IMR-90 (cell line): ENCODE data around the gene HACD2. TPM values are rescaled to one million over a fixed set of nuclear protein-coding genes. Genes with fewer than 3 reads are reported as not detected.

Experiments used
- ATAC-seq: fragments of 200-7000 bp; cut with Tn5 transposase; 2 replicates; pipeline ENCODE4 v1.9.1; 2020; ENCODE audit warnings: low read depth, mild to moderate bottlenecking, moderate library complexity
- BruUV-seq: library from RNA; stranded (reverse); fragments of 400-500 nt; replicated peaks from 2 replicates; lab custom pipeline; 2021; lab: Mats Ljungman, UMichigan
- CTCF ChIA-PET: fragments of 300-600 bp; formaldehyde crosslinking; extraction: SDS; loops from one replicate; lab custom pipeline; 2021; ENCODE audit warnings: antibody characterized with exemption; lab: Yijun Ruan, JAX
- POLR2A ChIA-PET: fragments of 300-600 bp; sonication (Branson Sonifier 250); formaldehyde crosslinking; loops from one replicate; lab custom pipeline; 2022; ENCODE audit warnings: antibody characterized with exemption; ENCODE audit not compliant: unreplicated experiment; lab: Charles Lee
- DNase-seq: peaks from one replicate; pipeline ENCODE4 v3.0.0; 2013
- H2AFZ ChIP-seq: replicated peaks from 2 replicates; pipeline ENCODE3; 2013; ENCODE audit warnings: low read length, mild to moderate bottlenecking; ENCODE audit not compliant: poor library complexity
- H2AK5ac ChIP-seq: 2 replicates; pipeline ENCODE4 v1.6.1; 2013; ENCODE audit warnings: low read depth, low read length, inconsistent platforms
- H2AK9ac ChIP-seq: replicated peaks from 2 replicates; pipeline ENCODE3; 2013; ENCODE audit warnings: mild to moderate bottlenecking, low read depth, low read length, moderate library complexity; ENCODE audit not compliant: poor library complexity
- H2BK120ac ChIP-seq: 2 replicates; pipeline ENCODE4 v1.6.1; 2013; ENCODE audit warnings: low read depth, low read length, inconsistent platforms
- H2BK15ac ChIP-seq: 3 replicates; pipeline ENCODE4 v1.6.1; 2013; ENCODE audit warnings: low read depth, low read length, inconsistent platforms
- H2BK20ac ChIP-seq: 2 replicates; pipeline ENCODE4 v1.6.1; 2013; ENCODE audit warnings: low read depth, mild to moderate bottlenecking, inconsistent platforms, low read length, moderate library complexity
- H2BK5ac ChIP-seq: 2 replicates; pipeline ENCODE4 v1.6.1; 2013; ENCODE audit warnings: mild to moderate bottlenecking, low read depth, low read length, inconsistent platforms; ENCODE audit not compliant: poor library complexity, severe bottlenecking
- H3K14ac ChIP-seq: replicated peaks from 2 replicates; pipeline ENCODE4 v1.6.1; 2013; ENCODE audit warnings: low read depth, low read length, inconsistent platforms
- H3K18ac ChIP-seq: 2 replicates; pipeline ENCODE4 v1.6.1; 2013; ENCODE audit warnings: low read depth, low read length, control low read depth
- H3K23ac ChIP-seq: 2 replicates; pipeline ENCODE4 v1.6.1; 2013; ENCODE audit warnings: low read depth, low read length, inconsistent platforms
- H3K27ac ChIP-seq: 2 replicates; pipeline ENCODE4 v1.5.1; 2013; ENCODE audit warnings: mild to moderate bottlenecking, control low read depth, low read length; ENCODE audit not compliant: insufficient read depth
- H3K27me3 ChIP-seq: 2 replicates; pipeline ENCODE4 v1.6.1; 2013; ENCODE audit warnings: low read length; ENCODE audit not compliant: control insufficient read depth, insufficient read depth
- H3K36me3 ChIP-seq: 2 replicates; pipeline ENCODE4 v1.6.1; 2013; ENCODE audit warnings: low read length, mixed read lengths; ENCODE audit not compliant: control insufficient read depth, insufficient read depth
- H3K4ac ChIP-seq: 2 replicates; pipeline ENCODE4 v1.6.1; 2013; ENCODE audit warnings: low read depth, low read length, inconsistent platforms
- H3K4me1 ChIP-seq: 2 replicates; pipeline ENCODE4 v1.6.1; 2013; ENCODE audit warnings: low read length, mixed read lengths; ENCODE audit not compliant: control insufficient read depth, insufficient read depth
- H3K4me2 ChIP-seq: 2 replicates; pipeline ENCODE4 v1.6.1; 2013; ENCODE audit warnings: low read depth, mild to moderate bottlenecking, control low read depth, low read length, moderate library complexity
- H3K4me3 ChIP-seq: 2 replicates; pipeline ENCODE4 v1.5.1; 2013; ENCODE audit warnings: low read depth, mild to moderate bottlenecking, control low read depth, low read length, moderate library complexity; ENCODE audit not compliant: insufficient read depth
- H3K56ac ChIP-seq: 2 replicates; pipeline ENCODE4 v1.6.1; 2013; ENCODE audit warnings: low read length, inconsistent platforms; ENCODE audit not compliant: insufficient read depth; ENCODE audit errors: extremely low read depth
- H3K79me1 ChIP-seq, 2 experiments: 2 replicates each; pipeline ENCODE4 v1.6.1; 2013; ENCODE audit warnings: low read length in 2 of 2, inconsistent platforms in 1 of 2, low read depth in 1 of 2
- H3K9ac ChIP-seq: 2 replicates; pipeline ENCODE4 v1.6.1; 2013; ENCODE audit warnings: low read depth, low read length, control low read depth
- H3K9me1 ChIP-seq: 2 replicates; pipeline ENCODE4 v1.6.1; 2013; ENCODE audit warnings: low read length, inconsistent platforms; ENCODE audit not compliant: insufficient read depth
- H3K9me3 ChIP-seq: 2 replicates; pipeline ENCODE4 v1.6.1; 2013; ENCODE audit warnings: low read length; ENCODE audit not compliant: control insufficient read depth, insufficient read depth
- H4K20me1 ChIP-seq: 2 replicates; pipeline ENCODE4 v1.6.1; 2013; ENCODE audit warnings: low read length, inconsistent platforms; ENCODE audit not compliant: insufficient read depth
- H4K5ac ChIP-seq: 2 replicates; pipeline ENCODE4 v1.6.1; 2013; ENCODE audit warnings: mild to moderate bottlenecking, low read depth, low read length, control low read depth
- H4K8ac ChIP-seq, 2 experiments: 2 replicates each; pipeline ENCODE4 v1.6.1; 2013; ENCODE audit warnings: low read depth in 2 of 2, low read length in 2 of 2, control low read depth in 1 of 2, inconsistent platforms in 1 of 2
- H4K91ac ChIP-seq: 2 replicates; pipeline ENCODE4 v1.6.1; 2013; ENCODE audit warnings: low read depth, low read length, inconsistent platforms; ENCODE audit not compliant: insufficient read depth
- BHLHE40 ChIP-seq: fragments of 150-350 bp; IDR thresholded peaks from 2 replicates; pipeline ENCODE4 v1.6.1; 2016; ENCODE audit warnings: mild to moderate bottlenecking, low read depth, low read length
- CEBPB ChIP-seq: IDR thresholded peaks from 2 replicates; pipeline ENCODE4 v1.6.1; 2012; ENCODE audit warnings: low read depth, low read length, improper control_type of control experiment
- CHD1 ChIP-seq: IDR thresholded peaks from 2 replicates; pipeline ENCODE4 v1.6.1; 2012; ENCODE audit warnings: low read depth, low read length, improper control_type of control experiment
- CTCF ChIP-seq: conservative IDR thresholded peaks from 2 replicates; pipeline ENCODE4 v1.5.1; 2012; ENCODE audit warnings: mild to moderate bottlenecking, low read depth, low read length, improper control_type of control experiment
- ELK1 ChIP-seq: fragments of 150-350 bp; IDR thresholded peaks from 2 replicates; pipeline ENCODE4 v1.6.1; 2016; ENCODE audit warnings: low read depth, mild to moderate bottlenecking, low read length, moderate library complexity, borderline replicate concordance
- FOS ChIP-seq: fragments of 150-350 bp; IDR thresholded peaks from 2 replicates; pipeline ENCODE4 v1.6.1; 2016; ENCODE audit warnings: low read depth, low read length
- MAFK ChIP-seq: IDR thresholded peaks from 2 replicates; pipeline ENCODE4 v1.6.1; 2012; ENCODE audit warnings: low read depth, low read length, improper control_type of control experiment
- MAZ ChIP-seq: IDR thresholded peaks from 2 replicates; pipeline ENCODE4 v1.6.1; 2012; ENCODE audit warnings: low read depth, mild to moderate bottlenecking, low read length, improper control_type of control experiment, moderate library complexity, borderline replicate concordance
- NFE2L2 ChIP-seq: fragments of 150-350 bp; IDR thresholded peaks from 2 replicates; pipeline ENCODE4 v1.6.1; 2016; ENCODE audit warnings: low read depth, mild to moderate bottlenecking, low read length
- POLR2A ChIP-seq: IDR thresholded peaks from 2 replicates; pipeline ENCODE4 v1.6.1; 2012; ENCODE audit warnings: mild to moderate bottlenecking, low read depth, low read length
- RAD21 ChIP-seq: IDR thresholded peaks from 2 replicates; pipeline ENCODE4 v1.6.1; 2012; ENCODE audit warnings: low read length, improper control_type of control experiment
- RCOR1 ChIP-seq: IDR thresholded peaks from 2 replicates; pipeline ENCODE4 v1.6.1; 2012; ENCODE audit warnings: mild to moderate bottlenecking, low read length, improper control_type of control experiment; ENCODE audit not compliant: insufficient replicate concordance
- RFX5 ChIP-seq: IDR thresholded peaks from 2 replicates; pipeline ENCODE4 v1.8.0; 2012; ENCODE audit warnings: low read depth, mild to moderate bottlenecking, low read length, moderate library complexity
- SMC3 ChIP-seq: fragments of 150-350 bp; IDR thresholded peaks from 2 replicates; pipeline ENCODE4 v1.6.1; 2016; ENCODE audit warnings: low read depth, mild to moderate bottlenecking, antibody characterized with exemption, low read length, moderate library complexity
- USF2 ChIP-seq: fragments of 150-350 bp; IDR thresholded peaks from 2 replicates; pipeline ENCODE4 v1.6.1; 2017; ENCODE audit warnings: mild to moderate bottlenecking, antibody characterized with exemption, low read length, low read depth
- WGBS, 2 experiments: methylation state at CpG; one replicate each; pipeline versions ENCODE4 v1.1.5 to v1.1.7; 2013; ENCODE audit warnings: missing lambda C conversion rate in 2 of 2; ENCODE audit not compliant: insufficient read length in 1 of 2; ENCODE audit errors: extremely low coverage in 2 of 2; 5-methylcytosine and 5-hydroxymethylcytosine counted together
- dilution Hi-C: fragments of 300-500 bp; cut with HindIII; formaldehyde crosslinking; loops from one replicate; pipeline ENCODE4 v1.14.3; 2018; ENCODE audit warnings: low sequenced_read_pairs; ENCODE audit not compliant: unreplicated experiment
- in situ Hi-C: fragments of 300-500 bp; cut with MboI; formaldehyde crosslinking; loops from 3 replicates; pipeline ENCODE4 v1.14.3; 2019; ENCODE audit warnings: low sequenced_read_pairs, inconsistent platforms, mixed read lengths
- intact Hi-C: fragments of 100-400 bp; cut with micrococcal nuclease; formaldehyde crosslinking; loops from 2 replicates; pipeline ENCODE4 v1.10.0; 2022
- polyA plus RNA-seq, 3 experiments: library from polyadenylated mRNA; depleted of rRNA; stranded (reverse); fragments of >200 nt; gene quantifications; 2 replicates each; pipeline ENCODE4 v1.2.3, GENCODE V29; 2012; ENCODE audit warnings: low replicate concordance in 1 of 3
- total RNA-seq: library from RNA; depleted of rRNA; stranded (reverse); fragments of >200 nt; gene quantifications from 2 replicates; pipeline ENCODE4 v1.2.3, GENCODE V29; 2012

The HACD2 gene
- total and polyA plus RNA-seq, 2 of the 4 experiments (the other 2 are of a cell fraction) = 21.5 to 22.6 TPM

- H3K27ac ChIP-seq = no peak overlapping the region
- no peak for TF ChIP-seq RCOR1
- TF ChIP-seq BHLHE40 = no peak
- TF ChIP-seq USF2 = no peak
- TF ChIP-seq SMC3 = no peak
- TF ChIP-seq MAZ = no peak
- no peak for TF ChIP-seq FOS
- no peak for TF ChIP-seq MAFK
- no peak for TF ChIP-seq CEBPB
- TF ChIP-seq NFE2L2 = no peak
- no peak for TF ChIP-seq CHD1
- TF ChIP-seq RFX5 = no peak
- no peak for TF ChIP-seq RAD21
- TF ChIP-seq POLR2A = no peak
- no peak for TF ChIP-seq ELK1
- TF ChIP-seq CTCF = no peak
- in situ Hi-C loops (no loop called here), intact Hi-C loops (no loop called here), dilution Hi-C loops (no loop called here)
- no peak overlapping the region for H2BK20ac ChIP-seq
- H3K4me2 ChIP-seq = no peak overlapping the region
- no peak overlapping the region for H3K56ac ChIP-seq
- DNase-seq (no peak), ATAC-seq (no peak)
- no peak overlapping the region for H4K5ac ChIP-seq
- H3K79me1 ChIP-seq = peaks cover 11 to 50% of the 10 kb centered on the region in 2 experiments
- H3K14ac ChIP-seq = no peak overlapping the region
- H2BK5ac ChIP-seq = no peak overlapping the region
- H3K4me3 ChIP-seq = no peak overlapping the region
- H3K4ac ChIP-seq = no peak overlapping the region
- H3K4me1 ChIP-seq = peaks cover 13% of the 10 kb centered on the region
- no peak overlapping the region for H2AK5ac ChIP-seq
- no CpG with 5 or more reads among the region's 6 CpGs for WGBS, 2 experiments
- no peak overlapping the region for H3K9ac ChIP-seq
- no peak overlapping the region for H2AK9ac ChIP-seq
- ChIA-PET CTCF (no interaction called here), POLR2A (no interaction called here)
- H3K9me1 ChIP-seq = peaks cover 27% of the 10 kb centered on the region
- no peaks in the 10 kb centered on the region for H3K27me3 ChIP-seq
- H3K9me3 ChIP-seq = no peaks in the 10 kb centered on the region
- no peak overlapping the region for H3K23ac ChIP-seq
- H4K91ac ChIP-seq = no peak overlapping the region
- no peaks in the 10 kb centered on the region for H4K20me1 ChIP-seq
- no peak overlapping the region for H2BK120ac ChIP-seq
- peaks cover 58% of the 10 kb centered on the region for H3K36me3 ChIP-seq
- no peak overlapping the region for H3K18ac ChIP-seq
- H2BK15ac ChIP-seq = no peak overlapping the region
- peak overlapping the region; percentile 27 for H2AFZ ChIP-seq
- no TSS peak for BruUV-seq
- H4K8ac ChIP-seq = no peak overlapping the region
Measured at GRCh38 chr3:123627673-123628670, 43.1 kb upstream of the HACD2 start.
